Common myeloid progenitor, CD34-positive (primary cell): ENCODE data around the gene TAS1R1.
A peak's percentile ranks its signal among the peaks of the same experiment; 100 is the strongest.

ENCODE experiments used
- CTCF ChIA-PET: fragments of 350-600 bp; sonication (Branson Sonifier 250); formaldehyde crosslinking; loops from one replicate; lab custom pipeline; 2021; ENCODE audit warnings: antibody characterized with exemption; lab: Charles Lee
- POLR2A ChIA-PET: fragments of 350-600 bp; sonication (Branson Sonifier 250); formaldehyde crosslinking; loops from one replicate; lab custom pipeline; 2021; ENCODE audit warnings: antibody characterized with exemption; lab: Charles Lee
- DNase-seq, 3 donors: peaks; one replicate each; pipeline versions ENCODE4 v3.0.0 to v3.0.0-alpha.2; 2013
- H3K27ac ChIP-seq, 2 experiments: 1 replicate in 1 of 2; 2 replicates in 1 of 2; pipeline ENCODE4 v1.7.0; 2013; ENCODE audit warnings: inconsistent platforms in 2 of 2, low read length in 2 of 2, mild to moderate bottlenecking in 2 of 2, low read depth in 1 of 2, moderate library complexity in 1 of 2; ENCODE audit not compliant: severe bottlenecking in 2 of 2, insufficient read depth in 1 of 2, poor library complexity in 1 of 2
- H3K27me3 ChIP-seq, 5 experiments: replicated peaks in 2 of 5; 1 replicate in 3 of 5; 2 replicates in 2 of 5; pipeline versions ENCODE4 v1.6.1 to v1.7.0; 2013; ENCODE audit warnings: low read length in 4 of 5, mild to moderate bottlenecking in 2 of 5, moderate library complexity in 2 of 5, inconsistent platforms in 1 of 5; ENCODE audit not compliant: insufficient read depth in 5 of 5, control insufficient read depth in 4 of 5
- H3K36me3 ChIP-seq, 4 experiments: 1 replicate in 2 of 4; 2 replicates in 2 of 4; pipeline versions ENCODE4 v1.6.1 to v1.7.0; 2013; ENCODE audit warnings: low read length in 3 of 4, control low read depth in 1 of 4, mild to moderate bottlenecking in 1 of 4; ENCODE audit not compliant: control insufficient read depth in 4 of 4, insufficient read depth in 4 of 4
- H3K4me1 ChIP-seq, 4 experiments: 1 replicate in 3 of 4; 2 replicates in 1 of 4; pipeline versions ENCODE4 v1.6.1 to v1.7.1; 2013; ENCODE audit warnings: low read length in 3 of 4, mild to moderate bottlenecking in 3 of 4, control low read depth in 1 of 4, inconsistent platforms in 1 of 4, moderate library complexity in 1 of 4; ENCODE audit not compliant: control insufficient read depth in 4 of 4, insufficient read depth in 4 of 4; ENCODE audit errors: control extremely low read depth in 1 of 4
- H3K4me3 ChIP-seq, 7 experiments: 1 replicate in 4 of 7; 2 replicates in 3 of 7; pipeline versions ENCODE4 v1.5.1 to v1.7.0; 2013; ENCODE audit warnings: mild to moderate bottlenecking in 7 of 7, low read length in 6 of 7, moderate library complexity in 6 of 7, inconsistent platforms in 2 of 7, low read depth in 2 of 7, control low read depth in 1 of 7; ENCODE audit not compliant: insufficient read depth in 4 of 7, control insufficient read depth in 1 of 7; ENCODE audit errors: extremely low read depth in 1 of 7
- H3K9me3 ChIP-seq, 5 experiments: 1 replicate in 4 of 5; 2 replicates in 1 of 5; pipeline versions ENCODE4 v1.6.1 to v1.7.1; 2013; ENCODE audit warnings: low read length in 4 of 5, mild to moderate bottlenecking in 2 of 5, inconsistent platforms in 1 of 5, low read depth in 1 of 5, moderate library complexity in 1 of 5; ENCODE audit not compliant: control insufficient read depth in 4 of 5, insufficient read depth in 2 of 5; ENCODE audit errors: control extremely low read depth in 1 of 5
- WGBS: methylation state at CpG from one replicate; pipeline ENCODE4 v1.1.5; 2013; ENCODE audit not compliant: insufficient coverage; 5-methylcytosine and 5-hydroxymethylcytosine counted together

Gene TAS1R1

DNA sequence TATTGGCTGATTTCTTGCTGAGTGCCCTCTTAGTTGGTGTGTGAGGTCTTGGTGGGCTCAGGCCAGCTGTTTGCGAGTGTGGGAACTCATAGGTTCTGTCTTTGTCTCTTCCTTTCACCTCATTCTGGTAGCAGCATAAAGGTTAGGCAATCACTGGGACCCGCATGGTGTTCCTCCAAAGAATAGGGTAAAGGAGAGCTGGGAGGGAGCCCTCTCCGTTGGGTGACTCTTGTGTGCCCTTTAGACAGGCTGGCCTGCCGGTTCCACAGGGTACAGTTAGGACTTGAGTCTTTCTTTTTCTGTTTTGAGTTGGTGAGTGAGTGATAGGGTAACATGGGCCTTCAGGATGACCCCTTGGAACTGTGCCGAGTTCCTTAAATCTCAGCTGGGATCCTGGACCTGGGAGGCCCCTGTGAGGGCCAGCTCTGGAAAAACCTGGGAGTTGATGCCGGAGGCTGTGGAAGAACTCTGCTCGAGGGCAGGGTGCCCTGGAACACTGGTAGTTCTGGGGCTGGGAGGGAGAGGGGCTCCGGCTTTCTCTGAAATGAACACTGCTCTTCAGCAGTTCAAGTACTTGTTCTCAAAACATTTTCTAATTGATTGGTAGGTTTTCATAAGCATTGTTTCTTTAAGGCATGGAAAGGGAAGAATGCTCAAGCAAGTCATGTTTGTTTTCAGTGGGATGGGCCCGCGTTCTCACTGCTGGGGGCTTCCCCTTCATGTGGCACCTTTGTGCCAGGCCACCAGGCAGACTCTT, 67.5 kb downstream of the TAS1R1 start:
- 96% methylated on average over 7 of the region's 10 CpGs for WGBS
- Histone ChIP-seq H3K4me3 (no peak overlapping the region), H3K36me3 (peaks cover 2 to 49% (median 24%) of the 10 kb centered on the region in 4 experiments), H3K27ac (no peak overlapping the region), H3K9me3 (no peaks in the 10 kb centered on the region), H3K27me3 (no peaks in the 10 kb centered on the region), H3K4me1 (peaks cover 0 to 14% (median 12%) of the 10 kb centered on the region in 4 experiments)
- ChIA-PET CTCF (interaction anchor here (1.0 to 1.8 kb wide), 4 partner anchors 11 to 24 kb away, joined by 3 to 4 read pairs (median 3); no protein-coding TSS in a partner anchor), POLR2A (no interaction called here)
- no peak for DNase-seq

DNA sequence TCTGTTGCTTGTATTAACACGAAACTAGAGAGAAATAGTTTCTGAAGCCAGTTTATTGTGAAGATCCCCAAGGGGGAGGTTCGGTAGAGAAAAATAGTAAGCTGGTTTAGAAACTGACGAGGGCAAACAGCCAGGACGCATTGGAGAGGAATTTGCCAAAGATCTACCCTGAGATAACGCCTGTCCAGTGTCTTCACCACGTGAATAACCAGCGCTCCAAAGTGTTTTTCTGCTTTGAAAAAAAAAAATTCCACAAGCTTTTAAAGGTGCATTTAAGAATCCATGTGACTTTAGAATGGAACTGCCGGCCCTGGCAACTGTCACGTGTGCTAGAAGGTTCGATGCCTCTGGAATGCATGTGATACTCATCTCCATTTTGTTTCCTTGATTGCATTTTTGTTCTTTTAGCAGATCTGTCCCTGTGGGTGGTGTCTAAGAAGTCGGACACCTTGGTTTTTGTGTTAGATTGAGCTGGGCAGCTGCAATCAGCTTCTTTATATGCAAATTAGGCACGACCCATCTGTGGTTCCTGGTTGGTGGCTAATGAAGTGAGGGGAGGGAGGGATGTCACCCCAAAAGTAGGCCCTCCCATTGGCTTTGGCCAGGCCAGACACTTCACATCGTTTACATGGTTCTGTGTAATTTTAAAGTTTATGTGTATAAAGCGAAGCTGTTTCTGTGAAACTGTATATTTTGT, 68.3 kb downstream of the TAS1R1 start:
- H3K36me3 ChIP-seq: peaks cover 2 to 54% (median 30%) of the 10 kb centered on the region in 4 experiments
- no peak overlapping the region for H3K27ac ChIP-seq
- no peak overlapping the region for H3K4me3 ChIP-seq
- no peak for DNase-seq
- ChIA-PET POLR2A (no interaction called here), CTCF (interaction anchor here (1.2 to 1.5 kb wide), 4 partner anchors 11 to 69 kb away, joined by 3 to 5 read pairs (median 4); partner anchors contain the start of genes KLHL21 and NOL9)
- peaks cover 0 to 14% (median 12%) of the 10 kb centered on the region in 4 experiments for H3K4me1 ChIP-seq
- 94% methylated on average over 12 of the region's 14 CpGs for WGBS
- no peaks in the 10 kb centered on the region for H3K27me3 ChIP-seq
- no peaks in the 10 kb centered on the region for H3K9me3 ChIP-seq

DNA sequence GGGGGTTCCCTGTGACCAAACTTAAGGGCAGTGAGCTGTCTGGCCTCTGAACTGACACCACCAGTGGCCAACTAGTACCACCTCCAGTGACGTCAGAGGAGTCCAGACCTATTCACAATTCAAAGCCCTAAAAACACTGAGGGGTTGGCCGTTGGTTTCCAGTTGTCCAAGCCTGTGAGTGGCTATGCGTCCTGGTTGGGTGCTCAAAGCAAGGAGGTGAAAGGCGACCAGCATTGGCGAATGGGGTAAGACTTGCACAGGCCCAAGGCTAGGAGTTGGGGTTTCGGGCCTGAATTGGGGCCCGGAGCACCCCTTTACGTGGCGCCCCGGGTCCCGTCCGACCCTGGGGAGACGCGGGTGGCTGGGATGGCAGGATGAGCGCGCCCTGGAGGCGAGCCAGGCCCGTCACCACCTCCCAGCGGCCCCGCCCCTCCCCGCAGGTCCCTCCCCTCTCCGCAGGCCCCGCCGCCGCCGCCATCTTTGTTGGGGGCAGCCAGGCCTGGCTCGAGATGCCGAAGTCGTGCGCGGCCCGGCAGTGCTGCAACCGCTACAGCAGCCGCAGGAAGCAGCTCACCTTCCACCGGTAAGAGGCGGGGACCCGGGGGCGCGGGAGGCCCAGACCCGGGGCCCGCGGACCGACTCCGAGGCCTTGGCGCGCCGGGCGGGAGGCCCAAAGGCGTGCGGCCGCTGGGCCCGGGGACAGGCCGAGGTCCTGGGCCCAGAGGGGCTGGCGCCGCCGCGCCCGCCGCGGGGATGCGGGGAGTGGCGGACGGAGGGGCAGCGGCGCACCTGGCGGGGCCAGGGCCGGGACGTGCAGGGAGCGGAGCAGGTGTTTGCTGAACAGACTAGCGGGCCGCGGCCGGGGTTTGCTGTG, 69.8 kb downstream of the TAS1R1 start, which contains the start of gene THAP3:
THAP3 (plus strand) TSS at position 159 of the 874 bp plus-strand sequence; CDS start at position 510, 351 bp downstream.
- peaks cover 4 to 58% (median 37%) of the 10 kb centered on the region in 4 experiments for H3K36me3 ChIP-seq
- peak within 1 kb of the TSS in 1 of 2 experiments; percentile 71 for H3K27ac ChIP-seq
- peak within 1 kb of the TSS; percentile 42 to 90 (median 81) for H3K4me3 ChIP-seq
- peak; percentile 80 to 89 (median 85) for DNase-seq
- ChIA-PET CTCF (interaction anchor here (0.8 to 1.5 kb wide), 4 partner anchors 9 to 71 kb away, joined by 3 to 5 read pairs (median 4); partner anchors contain the start of genes KLHL21 and NOL9), POLR2A (interaction anchor here (0.7 kb wide), 1 partner anchor 45 kb away, joined by 3 read pairs; the partner anchor contains the start of gene ZBTB48)
- no peaks in the 10 kb centered on the region for H3K27me3 ChIP-seq
- 4% methylated on average over 62 of the region's 73 CpGs for WGBS
- H3K4me1 ChIP-seq: peaks cover 0 to 14% (median 12%) of the 10 kb centered on the region in 4 experiments
- H3K9me3 ChIP-seq: no peaks in the 10 kb centered on the region

DNA sequence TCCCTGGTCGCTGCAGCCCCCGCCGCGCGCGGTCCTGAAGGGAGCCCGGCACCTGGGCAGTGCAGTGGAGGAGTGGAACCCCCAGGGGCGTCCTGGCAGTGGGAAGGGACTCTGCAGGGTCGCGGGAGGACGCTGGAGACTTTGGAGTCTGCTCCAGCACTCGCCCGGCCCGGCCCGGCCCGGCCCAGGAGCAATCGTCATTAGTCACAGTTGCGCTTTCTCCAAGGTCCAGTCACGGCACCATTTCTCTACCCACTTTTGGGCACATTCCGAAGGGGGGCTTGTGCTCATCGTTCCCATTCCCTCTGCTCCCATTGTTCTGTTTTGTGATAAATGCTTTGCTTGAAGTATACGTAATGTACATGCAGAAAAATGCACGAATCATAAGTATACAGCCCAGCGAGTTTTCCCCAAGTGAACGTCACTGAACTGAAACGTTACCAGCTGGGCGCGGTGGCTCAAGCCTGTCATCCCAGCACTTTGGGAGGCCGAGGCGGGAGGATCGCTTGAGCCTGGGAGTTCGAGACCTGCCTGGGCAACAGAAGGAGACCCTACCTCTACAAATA, 70.6 kb downstream of the TAS1R1 start:
- CTCF ChIA-PET: interaction anchor here (0.8 to 1.3 kb wide), 3 partner anchors 13 to 24 kb away, joined by 3 to 4 read pairs (median 3); no protein-coding TSS in a partner anchor
- 3% methylated on average over 22 of the region's 32 CpGs for WGBS
- Histone ChIP-seq H3K27ac (peak overlapping the region in 1 of 2 experiments; percentile 71), H3K27me3 (no peaks in the 10 kb centered on the region), H3K4me1 (peaks cover 0 to 14% (median 12%) of the 10 kb centered on the region in 4 experiments), H3K36me3 (peaks cover 2 to 58% (median 36%) of the 10 kb centered on the region in 4 experiments), H3K9me3 (no peaks in the 10 kb centered on the region), H3K4me3 (peak overlapping the region; percentile 42 to 90 (median 81))
- POLR2A ChIA-PET: interaction anchor here (0.7 kb wide), 1 partner anchor 46 kb away, joined by 3 read pairs; the partner anchor contains the start of gene ZBTB48
- DNase-seq: peak in 2 of 3 donors; percentile 49 to 60

DNA sequence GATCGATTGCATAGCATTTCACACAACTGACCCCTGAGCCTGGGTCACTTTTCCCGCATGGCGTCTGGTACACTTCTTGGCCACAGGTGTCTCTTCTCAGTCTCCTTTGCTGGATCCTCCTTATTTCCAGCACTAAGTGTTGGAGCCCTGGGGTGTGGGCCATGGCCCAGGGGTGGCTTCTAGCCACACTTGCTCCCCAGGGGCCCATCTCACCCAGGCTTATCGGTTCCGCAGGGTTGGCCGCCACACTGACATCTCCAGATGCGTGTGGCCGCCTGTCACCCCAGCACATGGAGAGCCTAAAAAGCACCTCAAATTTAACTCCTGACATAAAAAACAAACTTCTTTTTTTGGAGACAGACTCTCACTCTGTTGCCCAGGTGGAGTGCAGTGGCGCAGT, 71.9 kb downstream of the TAS1R1 start:
- no peaks in the 10 kb centered on the region for H3K27me3 ChIP-seq
- POLR2A ChIA-PET: no interaction called here
- no peak overlapping the region for H3K27ac ChIP-seq
- over 99% methylated on average over 8 of the region's 9 CpGs for WGBS
- H3K4me1 ChIP-seq: peaks cover 0 to 14% (median 12%) of the 10 kb centered on the region in 4 experiments
- H3K36me3 ChIP-seq: peaks cover 2 to 49% (median 31%) of the 10 kb centered on the region in 4 experiments
- no peaks in the 10 kb centered on the region for H3K9me3 ChIP-seq
- no peak overlapping the region for H3K4me3 ChIP-seq
- CTCF ChIA-PET: interaction anchor here (0.8 to 1.3 kb wide), 3 partner anchors 11 to 25 kb away, joined by 3 to 4 read pairs (median 3); no protein-coding TSS in a partner anchor
- DNase-seq: no peak
